Hepatocyte (in vitro differentiated cells): Measurements from ENCODE around the gene DDC. TPM values are rescaled to one million over a fixed set of nuclear protein-coding genes. Genes with fewer than 3 reads are reported as not detected.
A peak's percentile ranks its signal among the peaks of the same experiment; 100 is the strongest.

ENCODE experiments used
- DNase-seq: peaks from one replicate; pipeline ENCODE4 v3.0.0-alpha.2; 2016; ENCODE audit warnings: low spot score
- H2AFZ ChIP-seq: fragments of 200-600 bp; sonication (generic); 2 replicates; pipeline ENCODE4 v1.6.0; 2016; ENCODE audit warnings: antibody characterized with exemption, mild to moderate bottlenecking
- H3K27ac ChIP-seq: fragments of 200-600 bp; sonication (generic); 2 replicates; pipeline ENCODE4 v1.5.1; 2016; ENCODE audit warnings: mild to moderate bottlenecking
- H3K27me3 ChIP-seq: fragments of 200-600 bp; sonication (generic); 2 replicates; pipeline ENCODE4 v1.6.1; 2016
- H3K36me3 ChIP-seq: fragments of 200-600 bp; sonication (generic); replicated peaks from 2 replicates; pipeline ENCODE4 v1.5.1; 2016; ENCODE audit warnings: low read depth; ENCODE audit not compliant: insufficient read depth
- H3K4me1 ChIP-seq: fragments of 200-600 bp; sonication (generic); 2 replicates; pipeline ENCODE4 v1.5.1; 2016; ENCODE audit warnings: mild to moderate bottlenecking, moderate library complexity; ENCODE audit not compliant: insufficient read depth
- H3K4me2 ChIP-seq: fragments of 200-600 bp; sonication (generic); 2 replicates; pipeline ENCODE4 v1.6.0; 2016
- H3K4me3 ChIP-seq: fragments of 200-600 bp; sonication (generic); 2 replicates; pipeline ENCODE4 v1.5.1; 2016; ENCODE audit warnings: mild to moderate bottlenecking
- H3K79me2 ChIP-seq: fragments of 200-600 bp; sonication (generic); 2 replicates; pipeline ENCODE4 v1.6.0; 2017; ENCODE audit warnings: mild to moderate bottlenecking
- H3K9me2 ChIP-seq: fragments of 200-600 bp; sonication (generic); replicated peaks from 2 replicates; pipeline ENCODE4 v1.6.0; 2017; ENCODE audit warnings: mild to moderate bottlenecking; ENCODE audit not compliant: insufficient read depth
- H3K9me3 ChIP-seq: fragments of 200-600 bp; sonication (generic); 2 replicates; pipeline ENCODE4 v1.5.1; 2016; ENCODE audit warnings: low read depth, mild to moderate bottlenecking
- H4K20me1 ChIP-seq: fragments of 200-600 bp; sonication (generic); 2 replicates; pipeline ENCODE4 v1.6.0; 2016; ENCODE audit warnings: mild to moderate bottlenecking; ENCODE audit not compliant: insufficient read depth, poor library complexity, severe bottlenecking
- CTCF ChIP-seq: fragments of 200-600 bp; sonication (generic); IDR thresholded peaks from 2 replicates; pipeline ENCODE4 v1.5.1; 2016; ENCODE audit warnings: antibody characterized with exemption, mild to moderate bottlenecking; ENCODE audit not compliant: poor library complexity
- EZH2 ChIP-seq: fragments of 200-600 bp; sonication (generic); IDR thresholded peaks from 2 replicates; pipeline ENCODE4 v1.6.1; 2016; ENCODE audit warnings: antibody characterized with exemption, mild to moderate bottlenecking, borderline replicate concordance
- EZH2phosphoT487 ChIP-seq: fragments of 200-600 bp; sonication (generic); IDR thresholded peaks from one replicate; pipeline ENCODE4 v1.6.1; 2018; ENCODE audit warnings: antibody characterized with exemption, mild to moderate bottlenecking, low read depth, moderate library complexity; ENCODE audit not compliant: unreplicated experiment, severe bottlenecking
- WGBS: methylation state at CpG from one replicate; pipeline ENCODE4 v1.1.6; 2016; ENCODE audit warnings: low lambda C conversion rate; ENCODE audit errors: missing lambda C conversion rate; 5-methylcytosine and 5-hydroxymethylcytosine counted together
- polyA plus RNA-seq: library from polyadenylated mRNA; unstranded; fragments of >200 nt; fragmentation: Nextera tagmentation; extraction: Ambion mirVana; gene quantifications from 2 replicates; pipeline ENCODE4 v1.2.1, GENCODE V29; 2016
- total RNA-seq: library from RNA; depleted of rRNA; stranded (reverse); fragments of >200 nt; gene quantifications from 2 replicates; pipeline ENCODE4 v1.2.3, GENCODE V29; 2014

DDC gene
- total and polyA plus RNA-seq, 2 experiments from 2014 or later = 42.4 to 56.1 TPM

DNA sequence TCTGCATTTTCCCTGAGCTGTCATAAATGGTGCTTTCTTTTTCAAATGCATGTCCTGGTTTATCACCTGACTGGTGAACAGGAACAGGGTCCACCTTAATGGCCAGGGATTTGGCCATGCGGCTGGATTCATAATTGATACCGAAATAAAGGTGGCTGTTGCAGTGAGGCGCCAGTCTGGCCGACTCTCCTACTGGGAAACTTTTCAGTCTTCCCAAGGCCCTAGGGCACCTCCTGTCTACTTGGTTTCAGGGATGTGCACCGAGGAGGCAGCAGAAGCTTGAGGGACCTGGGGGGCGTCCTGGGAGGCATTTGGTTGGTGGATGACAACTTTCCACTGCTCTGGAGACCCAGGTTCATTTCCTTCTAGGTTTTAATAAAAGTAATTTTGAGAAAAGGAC, 68.6 kb downstream of the DDC start:
- no peak overlapping the region for H2AFZ ChIP-seq
- peak overlapping the region; percentile 90 for H3K27ac ChIP-seq
- peak overlapping the region; percentile 60 for H3K4me2 ChIP-seq
- H3K4me3 ChIP-seq = no peak overlapping the region
- no peaks in the 10 kb centered on the region for H3K9me2 ChIP-seq
- peaks cover 28% of the 10 kb centered on the region for H3K4me1 ChIP-seq
- no peaks in the 10 kb centered on the region for H3K79me2 ChIP-seq
- H3K27me3 ChIP-seq = no peaks in the 10 kb centered on the region
- no peaks in the 10 kb centered on the region for H3K36me3 ChIP-seq
- TF ChIP-seq EZH2phosphoT487 = no peak
- TF ChIP-seq EZH2 = no peak
- TF ChIP-seq CTCF = no peak
- WGBS = 81% methylated on average over 6 of the region's 6 CpGs
- no peaks in the 10 kb centered on the region for H4K20me1 ChIP-seq
- H3K9me3 ChIP-seq = no peaks in the 10 kb centered on the region
- no peak for DNase-seq

- H4K20me1 ChIP-seq = no peaks in the 10 kb centered on the region
- H3K9me2 ChIP-seq = no peaks in the 10 kb centered on the region
- H3K36me3 ChIP-seq = no peaks in the 10 kb centered on the region
- H3K4me2 ChIP-seq = peak overlapping the region; percentile 60
- H2AFZ ChIP-seq = no peak overlapping the region
- H3K79me2 ChIP-seq = no peaks in the 10 kb centered on the region
- peaks cover 28% of the 10 kb centered on the region for H3K4me1 ChIP-seq
- H3K27me3 ChIP-seq = no peaks in the 10 kb centered on the region
- TF ChIP-seq EZH2 (no peak), EZH2phosphoT487 (no peak), CTCF (no peak)
- H3K27ac ChIP-seq = peak overlapping the region; percentile 90
- H3K4me3 ChIP-seq = no peak overlapping the region
- H3K9me3 ChIP-seq = no peaks in the 10 kb centered on the region
- DNase-seq = no peak
- WGBS = 78% methylated on average over 3 of the region's 3 CpGs
These were observed 69.5 kb downstream of the DDC start for GRCh38 chr7:50495746-50496145.

- H3K36me3 ChIP-seq = no peaks in the 10 kb centered on the region
- TF ChIP-seq CTCF = no peak
- TF ChIP-seq EZH2phosphoT487 = no peak
- no peak for TF ChIP-seq EZH2
- no peaks in the 10 kb centered on the region for H3K9me2 ChIP-seq
- no peak overlapping the region for H3K27ac ChIP-seq
- no peaks in the 10 kb centered on the region for H3K9me3 ChIP-seq
- H3K4me2 ChIP-seq = no peak overlapping the region
- H3K4me3 ChIP-seq = no peak overlapping the region
- no peaks in the 10 kb centered on the region for H4K20me1 ChIP-seq
- no peak overlapping the region for H2AFZ ChIP-seq
- H3K79me2 ChIP-seq = no peaks in the 10 kb centered on the region
- H3K4me1 ChIP-seq = peaks cover 28% of the 10 kb centered on the region
- 88% methylated on average over 30 of the region's 30 CpGs for WGBS
- H3K27me3 ChIP-seq = no peaks in the 10 kb centered on the region
- DNase-seq = no peak
These were observed 72.3 kb downstream of the DDC start for GRCh38 chr7:50492770-50493519.

DNA sequence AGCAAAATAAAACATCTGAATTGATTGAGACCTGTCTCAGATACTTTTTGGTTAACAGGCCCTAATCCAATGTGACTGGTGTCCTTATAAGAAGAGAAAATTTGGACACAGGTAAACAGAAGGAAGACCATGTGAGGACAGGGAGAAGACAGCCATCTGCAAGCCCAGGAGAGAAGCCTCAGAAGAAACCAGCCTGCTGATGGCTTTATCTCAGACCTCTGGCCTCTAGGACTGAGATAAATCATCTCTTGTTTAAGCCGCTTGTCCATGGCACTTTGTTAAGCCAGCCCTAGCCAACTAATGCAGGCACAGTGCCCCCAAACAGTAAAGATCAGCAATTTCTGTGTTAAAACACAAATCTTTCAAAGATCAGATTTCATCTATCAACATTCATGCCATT, 73.3 kb downstream of the DDC start:
- Histone ChIP-seq H3K27ac (no peak overlapping the region), H3K4me2 (no peak overlapping the region), H3K9me3 (no peaks in the 10 kb centered on the region), H3K79me2 (no peaks in the 10 kb centered on the region), H2AFZ (no peak overlapping the region), H4K20me1 (no peaks in the 10 kb centered on the region), H3K36me3 (no peaks in the 10 kb centered on the region), H3K9me2 (no peaks in the 10 kb centered on the region), H3K4me3 (no peak overlapping the region), H3K27me3 (no peaks in the 10 kb centered on the region), H3K4me1 (peaks cover 20% of the 10 kb centered on the region)
- DNase-seq = no peak
- WGBS = 83% methylated on average over 1 of the region's 1 CpG
- no peak for TF ChIP-seq CTCF
- no peak for TF ChIP-seq EZH2phosphoT487
- no peak for TF ChIP-seq EZH2
